H1 (cell line): ENCODE data around the gene SRGAP3. TPM values are rescaled to one million over a fixed set of nuclear protein-coding genes. Genes with fewer than 3 reads are reported as not detected.

Experiments
- CHD7 ChIP-seq: fragments of 300-600 bp; sonication (generic); IDR thresholded peaks from 2 replicates; pipeline ENCODE4 v1.7.1; 2012; ENCODE audit warnings: low read length, moderate library complexity, mild to moderate bottlenecking, inconsistent platforms; ENCODE audit not compliant: insufficient replicate concordance
- EGR1 ChIP-seq: IDR thresholded peaks from 2 replicates; pipeline ENCODE4 v1.6.1; 2011; ENCODE audit warnings: low read depth, low read length, borderline replicate concordance
- polyA plus RNA-seq, 7 experiments: library from polyadenylated mRNA; depleted of rRNA in 3 of 7; stranded (reverse) in 5 of 7; unstranded in 2 of 7; fragments of >200 nt in 5 of 7; fragments of 200-250 nt in 2 of 7; gene quantifications; 1 replicate in 5 of 7; 2 replicates in 1 of 7; 4 replicates in 1 of 7; pipeline versions ENCODE4 v1.2.1 to v1.2.3, GENCODE V29; 2011 to 2013; ENCODE audit warnings: missing spikeins in 2 of 7, mixed read lengths in 2 of 7
- total RNA-seq: library from RNA; stranded (reverse); fragmentation: NEBNext Ultra II Directional; extraction: Animal tissue kit (Norgen Biotek cat#: 25700); gene quantifications from 2 replicates; pipeline ENCODE4 v1.2.1, GENCODE V29; 2021

Gene SRGAP3
- total and polyA plus RNA-seq, 2 of the 8 experiments (the other 6 are each of a cell fraction or from before 2014, with no cell fraction given): 5.8 to 11.4 TPM

- no peak for TF ChIP-seq CHD7
- no peak for TF ChIP-seq EGR1
These were observed 78.6 kb downstream of the SRGAP3 start (continued) for GRCh38 chr3:9170851-9171160.
